Stimulated activated CD8-positive, alpha-beta memory T cell treated with anti-CD3 and anti-CD28 coated beads, Interleukin-7, amount 100 ng/mL, for 4 hours (primary cell): ENCODE measurements around the gene AGER.
"Not testable (repeated sequence)": the region's sequence is repeated elsewhere in the genome, so short reads cannot be mapped to it uniquely, and the experiment has no call there.

Experiments used
- DNase-seq, 2 donors: peaks; one replicate each; pipeline ENCODE4 v3.0.0-alpha.2; 2020; ENCODE audit warnings: low read depth in 2 of 2

The AGER gene

DNA sequence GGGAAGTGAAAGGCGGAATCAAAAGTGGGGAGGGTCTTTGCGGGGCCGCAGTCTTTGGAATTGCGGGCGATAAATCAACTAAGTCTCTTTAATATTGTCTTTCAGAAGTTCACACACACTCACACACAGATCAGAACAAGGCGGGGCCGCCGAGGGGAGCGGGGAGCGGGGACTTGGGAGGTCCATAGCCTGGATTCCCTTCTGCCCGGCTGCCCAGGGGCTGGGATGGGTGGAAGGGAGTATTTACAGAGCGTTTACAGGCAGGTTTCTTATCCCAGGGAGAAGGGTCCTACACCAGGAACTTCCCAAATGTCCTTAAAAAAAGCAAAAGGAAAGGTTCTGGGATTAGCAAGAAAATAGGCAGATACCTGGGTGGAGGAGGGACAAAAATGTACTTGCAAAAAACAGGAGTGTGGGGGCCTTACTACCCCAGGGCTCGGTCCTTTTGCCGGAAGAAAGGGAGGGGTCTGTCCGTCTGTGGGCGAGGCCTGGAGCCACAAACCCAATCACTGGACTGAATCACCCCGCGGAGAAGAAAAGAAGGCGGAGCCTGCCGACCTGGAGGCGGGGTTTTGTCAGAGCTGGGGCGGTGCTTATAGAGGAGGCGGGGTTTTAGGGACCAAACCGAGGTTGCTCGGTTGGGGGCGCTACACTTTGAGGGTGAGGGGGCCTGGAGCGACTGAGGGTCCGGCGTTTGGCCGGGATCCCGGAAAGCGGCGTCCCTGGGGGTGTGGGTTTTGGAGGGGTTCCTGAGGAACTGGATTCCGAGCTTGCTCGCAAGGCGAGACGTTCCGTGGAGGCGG is 35.6 kb downstream of the AGER start:
- DNase-seq: peak; percentile 35 to 45

DNA sequence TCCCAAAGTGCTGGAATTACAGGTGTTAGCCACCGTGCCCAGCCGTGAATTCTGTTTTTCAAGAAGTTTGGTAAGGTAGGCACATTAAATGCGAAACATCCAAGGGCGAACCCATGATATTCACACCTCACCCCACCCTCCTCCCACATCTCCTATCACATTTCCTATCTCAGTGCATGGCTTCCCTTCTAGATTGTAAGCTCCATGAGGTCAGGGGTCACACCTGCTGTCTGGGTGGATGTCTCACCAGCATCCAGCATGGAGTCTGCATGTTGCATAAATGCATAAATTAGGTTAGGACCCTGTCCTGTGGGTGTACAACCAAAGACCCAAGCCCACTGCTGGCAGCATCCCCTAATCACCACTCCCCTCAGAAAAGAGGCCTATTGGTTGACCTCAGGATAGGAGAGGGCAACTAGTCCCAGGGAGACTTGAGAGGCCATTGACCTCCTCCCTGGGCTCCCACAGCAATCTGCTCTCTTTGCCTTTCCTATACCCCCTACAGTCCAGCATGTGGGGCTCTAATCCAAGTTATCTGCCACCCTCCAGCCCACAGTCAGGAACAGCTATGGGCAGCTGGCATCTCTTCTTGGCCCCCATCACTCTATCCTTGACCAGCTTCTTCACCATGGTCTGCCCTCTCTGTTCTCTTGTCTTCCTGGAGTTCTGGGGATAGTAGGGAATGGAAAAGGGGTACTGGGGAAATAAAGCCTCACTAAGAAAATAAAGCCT is 36.5 kb downstream of the AGER start:
- no peak for DNase-seq

DNA sequence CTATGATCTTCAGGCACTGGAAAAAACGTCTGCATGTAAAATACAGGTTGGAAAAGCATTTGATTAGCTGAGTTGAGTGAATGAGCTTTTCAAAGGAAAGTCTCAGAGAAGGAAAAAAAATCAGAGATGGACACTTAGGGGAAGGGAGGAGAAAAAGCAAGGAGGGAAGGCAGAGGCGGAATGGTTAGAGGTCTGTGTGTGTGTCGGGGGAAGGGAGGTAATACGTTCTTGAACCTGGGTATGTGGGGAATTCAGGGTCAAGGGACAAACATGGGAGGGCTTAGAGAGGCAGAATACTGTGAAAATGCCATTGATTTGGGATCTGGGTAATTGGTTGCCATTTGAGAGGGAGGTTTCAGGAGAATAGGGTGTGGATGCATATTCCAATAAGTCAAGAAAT is 37.4 kb downstream of the AGER start:
- no peak for DNase-seq

DNA sequence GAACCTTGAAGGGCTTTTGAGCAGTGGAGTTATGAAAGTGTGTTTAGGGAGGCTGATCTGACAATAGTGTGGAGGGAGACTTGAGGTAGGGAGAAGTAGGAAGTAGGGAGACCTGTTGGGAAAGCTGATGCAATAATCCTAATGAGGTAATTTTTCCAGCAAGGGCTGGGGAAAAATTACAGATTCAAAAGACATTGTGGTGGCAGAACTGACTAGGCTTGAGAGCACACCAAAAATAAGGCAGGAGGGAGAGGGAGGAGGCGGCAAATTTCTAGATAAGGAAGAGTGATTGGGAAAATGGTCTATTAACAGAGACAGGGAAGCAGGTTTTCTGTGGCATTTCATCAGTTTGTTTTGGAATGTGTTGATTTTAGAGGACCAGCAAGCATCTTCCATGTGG is 37.8 kb downstream of the AGER start:
- DNase-seq: no peak

DNA sequence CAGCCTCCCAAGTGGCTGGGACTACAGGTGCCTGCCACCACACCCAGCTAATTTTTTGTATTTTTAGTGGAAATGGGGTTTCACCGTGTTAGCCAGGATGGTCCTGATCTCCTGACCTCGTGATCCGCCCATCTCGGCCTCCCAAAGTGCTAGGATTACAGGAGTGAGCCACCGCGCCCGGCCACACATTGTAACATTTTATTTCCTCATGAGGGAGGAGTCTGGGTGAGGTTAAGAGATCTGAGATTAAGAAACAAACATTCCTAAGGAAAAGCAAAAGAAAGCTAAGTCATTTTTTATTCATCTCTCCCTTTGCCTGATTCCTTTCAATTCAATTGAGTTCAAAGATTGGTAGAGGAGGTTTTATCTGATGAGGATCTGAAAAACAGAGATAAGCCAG is 39.8 kb downstream of the AGER start:
- DNase-seq: not testable (repeated sequence)

DNA sequence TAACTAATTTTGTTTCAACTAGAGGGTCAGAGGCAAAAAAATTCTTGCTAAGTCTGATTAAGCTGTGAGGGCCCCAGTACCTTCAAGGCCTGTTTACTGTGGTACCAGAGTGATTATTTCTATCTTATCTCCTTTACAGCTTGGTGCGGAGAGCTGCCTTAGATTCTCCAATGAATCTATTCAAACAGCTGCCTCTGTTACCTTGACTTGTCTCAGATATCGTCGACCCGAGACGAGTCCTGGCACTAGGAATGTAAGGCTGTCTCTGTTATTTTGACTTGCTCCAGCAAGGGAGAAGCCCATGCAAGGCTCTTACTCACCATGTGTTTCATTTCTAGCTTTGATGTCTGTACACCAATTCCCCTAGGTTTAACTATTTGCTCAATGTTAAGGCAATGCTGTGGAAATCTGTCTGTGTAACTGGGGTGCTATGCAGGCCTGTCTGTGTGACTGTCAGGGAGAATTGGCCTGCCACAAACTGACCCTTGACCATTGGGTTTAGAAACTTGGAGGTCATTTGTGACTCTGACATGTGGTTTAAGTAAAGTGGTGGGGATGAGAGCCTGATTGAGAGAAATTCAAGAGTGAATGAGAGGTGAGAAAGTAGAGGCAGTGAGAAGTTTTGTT is 43.5 kb downstream of the AGER start:
- no peak for DNase-seq

DNA sequence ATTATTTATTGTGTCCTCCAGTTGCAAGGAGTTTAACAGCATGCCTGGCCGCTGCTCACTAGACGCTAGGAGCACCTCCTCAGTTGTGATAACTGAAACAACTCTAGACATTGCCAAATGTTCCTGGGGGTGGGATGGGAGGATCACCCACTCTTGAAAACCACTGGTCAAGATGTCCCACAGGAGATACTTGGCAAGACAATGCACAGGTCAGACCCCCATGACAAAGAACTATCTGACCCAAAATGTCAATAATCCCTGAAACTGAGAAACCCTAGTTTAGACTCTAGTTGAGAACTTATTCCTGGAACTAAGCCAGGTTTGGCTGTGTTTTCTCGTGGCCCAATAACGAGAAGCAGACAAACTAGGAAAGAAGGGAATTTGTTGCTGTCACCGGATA is 44.5 kb downstream of the AGER start:
- DNase-seq: no peak

DNA sequence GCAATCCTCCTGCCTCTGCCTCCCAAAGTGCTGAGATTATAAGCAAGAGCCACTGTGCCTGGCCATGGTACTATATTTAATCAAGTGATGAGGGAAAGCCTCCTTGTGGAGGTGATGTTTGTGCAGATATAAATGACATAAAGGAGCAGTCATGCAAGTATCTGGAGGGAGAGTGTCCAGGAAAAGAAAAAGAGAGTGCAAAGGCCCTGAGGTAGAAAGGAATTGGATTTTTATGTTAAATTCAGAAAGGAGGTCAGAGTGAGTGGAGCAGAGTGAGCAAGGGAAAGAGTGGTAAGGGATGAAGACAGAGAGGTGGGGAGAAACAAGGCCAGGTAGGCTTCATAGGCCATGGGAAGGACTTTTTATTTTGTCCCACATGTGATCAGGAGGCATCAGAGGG is 46.6 kb downstream of the AGER start:
- no peak for DNase-seq

DNA sequence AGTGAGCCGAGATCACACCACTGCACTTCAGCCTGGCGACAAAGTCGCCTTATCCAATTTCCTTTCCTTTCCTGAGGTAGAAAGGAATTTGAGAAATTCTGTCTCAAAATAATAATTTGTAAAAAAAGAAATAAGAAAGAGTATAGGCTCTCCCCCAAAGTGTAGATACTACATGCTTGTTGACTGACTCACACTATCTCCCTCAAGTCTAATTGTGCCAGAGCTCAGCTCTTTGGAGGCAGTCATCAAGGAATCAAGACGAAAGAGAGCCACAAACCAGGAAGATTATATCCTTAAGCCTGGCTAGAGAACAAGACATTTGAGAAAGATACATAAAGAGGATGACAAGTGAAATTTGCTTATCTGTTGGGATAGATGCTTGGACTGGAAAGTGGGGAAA is 50.3 kb downstream of the AGER start:
- no peak for DNase-seq

DNA sequence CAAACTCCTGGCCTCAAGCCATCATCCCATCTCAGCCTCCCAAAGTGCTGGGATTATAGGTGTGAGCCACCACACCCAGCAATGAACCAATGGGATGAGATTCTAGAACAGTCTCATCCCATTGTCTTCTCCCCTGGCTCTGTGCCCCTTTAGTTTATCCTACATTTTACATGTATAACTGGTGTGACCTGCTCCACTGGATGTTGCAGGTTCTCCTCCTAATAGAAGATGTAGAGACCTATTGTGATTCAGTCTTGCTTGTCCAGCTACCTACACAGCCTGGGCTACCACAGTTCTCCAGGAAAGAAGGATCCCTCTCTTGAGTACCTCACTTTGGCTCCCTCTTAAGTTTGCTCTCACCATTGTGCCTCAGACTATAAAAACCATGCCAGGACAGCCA is 51.9 kb downstream of the AGER start:
- DNase-seq: no peak

DNA sequence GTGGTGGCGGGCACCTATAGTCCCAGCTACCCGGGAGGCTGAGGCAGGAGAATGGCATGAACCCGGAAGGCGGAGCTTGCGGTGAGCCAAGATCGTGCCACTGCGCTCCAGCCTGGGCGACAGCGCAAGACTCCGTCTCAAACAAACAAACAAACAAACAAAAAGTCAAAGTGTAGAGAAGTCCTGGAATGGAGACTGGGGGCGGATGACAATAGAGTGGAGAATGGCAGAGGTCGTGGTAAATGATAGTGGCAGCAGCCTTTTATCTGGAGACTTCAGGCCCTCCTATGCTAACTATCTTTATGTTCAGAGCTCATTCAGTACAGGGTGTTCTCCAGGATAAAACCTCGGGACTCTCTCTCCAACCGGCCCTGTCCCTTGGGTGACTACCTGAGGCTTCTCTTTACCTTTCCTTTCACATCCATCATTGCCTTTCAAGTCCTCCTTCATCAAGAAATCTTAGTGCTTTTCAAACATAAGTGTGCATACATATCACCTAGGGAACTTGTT is 52.6 kb downstream of the AGER start:
- DNase-seq: no peak
